Fibroblast of mammary gland (primary cell): ENCODE results near the gene PRRT2.

ENCODE experiments used
- DNase-seq: peaks from one replicate; pipeline ENCODE4 v3.0.0-alpha.2; 2010; ENCODE audit warnings: low read depth
- H3K4me3 ChIP-seq: 2 replicates; pipeline ENCODE4 v1.5.1; 2011; ENCODE audit warnings: low read depth, mild to moderate bottlenecking, low read length, moderate library complexity; ENCODE audit not compliant: control insufficient read depth
- TF ChIP-seq, protein P1 (sequence below): conservative IDR thresholded peaks from 2 replicates; pipeline ENCODE4 v1.5.1; 2011; ENCODE audit warnings: low read depth, low read length, inconsistent platforms; ENCODE audit not compliant: control insufficient read depth, insufficient read depth

PRRT2 gene

DNA sequence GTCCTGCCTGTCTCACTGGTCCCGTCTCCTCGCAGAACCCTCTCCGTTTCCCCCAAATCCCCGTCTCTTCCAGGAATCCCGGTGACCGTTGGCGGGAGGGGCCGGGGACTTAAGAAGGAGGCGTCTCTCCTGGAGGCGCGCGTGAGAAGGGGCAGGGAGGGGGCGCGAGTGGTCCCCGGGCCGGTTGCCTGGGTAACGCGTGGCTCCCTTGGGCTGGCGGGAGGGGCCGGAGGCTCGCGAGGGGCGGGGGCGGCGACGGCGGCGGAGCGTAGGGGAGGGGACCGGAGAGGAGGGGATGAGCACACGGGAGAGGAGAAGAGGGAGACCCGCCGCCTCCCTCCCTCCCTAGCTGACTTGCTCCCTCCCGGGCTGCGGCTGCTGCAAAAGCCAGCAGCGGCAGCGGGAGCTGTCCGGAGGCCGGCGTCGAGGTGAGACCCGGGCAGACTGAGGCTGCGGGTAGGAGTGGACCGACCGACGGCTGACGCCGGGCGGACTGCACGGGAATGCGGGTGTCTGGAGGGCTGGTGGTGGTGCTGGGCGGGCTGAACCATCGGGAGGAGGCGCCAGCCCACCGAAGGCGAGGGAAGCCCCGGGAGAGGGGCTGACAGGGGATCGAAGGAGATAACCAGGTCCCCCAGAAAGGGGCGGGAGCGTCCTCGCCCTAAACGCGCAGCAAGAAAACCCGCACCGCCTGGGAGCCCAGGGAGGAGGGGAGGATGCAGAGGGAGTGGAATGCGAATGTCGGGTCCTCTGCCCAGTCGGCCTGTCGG, at the start of gene PRRT2:
TSS of gene PRRT2 (plus strand) at position 298 of the 770 bp plus-strand sequence. CDS start 862 bp downstream, outside the sequence.
- peak within 1 kb of the TSS; percentile 44 for H3K4me3 ChIP-seq
- peak; percentile 38 for DNase-seq
- TF ChIP-seq, protein P1, sequence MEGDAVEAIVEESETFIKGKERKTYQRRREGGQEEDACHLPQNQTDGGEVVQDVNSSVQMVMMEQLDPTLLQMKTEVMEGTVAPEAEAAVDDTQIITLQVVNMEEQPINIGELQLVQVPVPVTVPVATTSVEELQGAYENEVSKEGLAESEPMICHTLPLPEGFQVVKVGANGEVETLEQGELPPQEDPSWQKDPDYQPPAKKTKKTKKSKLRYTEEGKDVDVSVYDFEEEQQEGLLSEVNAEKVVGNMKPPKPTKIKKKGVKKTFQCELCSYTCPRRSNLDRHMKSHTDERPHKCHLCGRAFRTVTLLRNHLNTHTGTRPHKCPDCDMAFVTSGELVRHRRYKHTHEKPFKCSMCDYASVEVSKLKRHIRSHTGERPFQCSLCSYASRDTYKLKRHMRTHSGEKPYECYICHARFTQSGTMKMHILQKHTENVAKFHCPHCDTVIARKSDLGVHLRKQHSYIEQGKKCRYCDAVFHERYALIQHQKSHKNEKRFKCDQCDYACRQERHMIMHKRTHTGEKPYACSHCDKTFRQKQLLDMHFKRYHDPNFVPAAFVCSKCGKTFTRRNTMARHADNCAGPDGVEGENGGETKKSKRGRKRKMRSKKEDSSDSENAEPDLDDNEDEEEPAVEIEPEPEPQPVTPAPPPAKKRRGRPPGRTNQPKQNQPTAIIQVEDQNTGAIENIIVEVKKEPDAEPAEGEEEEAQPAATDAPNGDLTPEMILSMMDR = no peak

DNA sequence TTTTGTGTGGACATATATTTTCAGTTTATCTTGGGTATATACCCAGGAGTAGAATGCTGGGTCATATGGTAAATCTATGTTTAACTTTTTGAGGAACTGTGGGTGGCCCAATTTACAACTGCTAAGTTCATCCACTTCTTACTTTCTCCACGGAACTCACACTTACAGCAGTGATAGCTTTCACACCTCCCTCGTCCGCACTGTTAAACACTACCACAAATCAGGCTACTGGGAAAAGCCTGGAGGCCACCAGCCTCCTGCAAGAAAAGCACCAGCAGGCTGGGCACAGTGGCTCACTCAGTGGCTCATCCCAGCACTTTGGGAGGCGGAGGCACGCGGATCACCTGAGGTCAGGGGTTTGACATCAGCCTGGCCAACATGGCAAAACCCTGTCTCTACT, 48.7 kb upstream of the PRRT2 start:
- no peak for DNase-seq
- TF ChIP-seq, protein P1 = no peak
- H3K4me3 ChIP-seq = no peak overlapping the region

DNA sequence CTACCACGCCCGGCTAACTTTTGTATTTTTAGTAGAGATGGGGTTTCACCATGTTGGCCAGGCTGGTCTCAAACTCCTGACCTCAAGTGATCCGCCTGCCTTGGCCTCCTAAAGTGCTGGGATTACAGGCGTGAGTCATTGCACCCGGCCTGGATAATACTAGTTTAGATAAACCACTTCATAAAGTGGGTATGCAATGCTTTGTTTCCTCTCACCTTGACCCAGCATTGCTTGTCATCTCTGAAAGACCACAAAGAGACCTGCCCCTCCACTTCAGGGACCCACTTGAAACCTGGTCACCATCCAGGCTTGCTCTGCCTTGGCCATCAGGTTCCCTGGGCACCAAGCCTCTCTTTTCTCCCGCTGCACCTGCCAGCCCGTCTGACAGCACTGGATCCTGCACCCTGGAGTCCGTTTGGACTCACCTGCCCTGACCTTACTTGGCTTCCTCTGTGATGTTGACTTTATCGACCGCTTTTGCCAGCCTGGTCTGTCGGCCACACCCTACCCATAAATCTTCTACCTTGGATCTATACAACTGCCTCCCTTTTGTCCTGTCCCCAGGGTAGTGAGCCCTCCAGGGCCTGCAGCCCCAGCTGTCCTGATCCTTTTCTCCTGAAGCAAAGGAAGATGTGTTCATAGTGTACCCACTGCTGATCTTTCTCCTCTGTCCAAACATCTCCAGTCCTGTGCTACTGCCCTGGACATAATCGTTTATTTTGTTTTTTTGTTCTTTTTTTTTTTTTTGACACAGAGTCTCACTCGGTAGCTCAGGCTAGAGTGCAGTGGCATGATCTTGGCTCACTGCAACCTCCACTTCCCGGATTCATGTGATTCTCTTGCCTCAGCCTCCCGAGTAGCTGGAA, 46.6 kb upstream of the PRRT2 start:
- TF ChIP-seq, protein P1 = no peak
- DNase-seq = no peak
- H3K4me3 ChIP-seq = no peak overlapping the region

DNA sequence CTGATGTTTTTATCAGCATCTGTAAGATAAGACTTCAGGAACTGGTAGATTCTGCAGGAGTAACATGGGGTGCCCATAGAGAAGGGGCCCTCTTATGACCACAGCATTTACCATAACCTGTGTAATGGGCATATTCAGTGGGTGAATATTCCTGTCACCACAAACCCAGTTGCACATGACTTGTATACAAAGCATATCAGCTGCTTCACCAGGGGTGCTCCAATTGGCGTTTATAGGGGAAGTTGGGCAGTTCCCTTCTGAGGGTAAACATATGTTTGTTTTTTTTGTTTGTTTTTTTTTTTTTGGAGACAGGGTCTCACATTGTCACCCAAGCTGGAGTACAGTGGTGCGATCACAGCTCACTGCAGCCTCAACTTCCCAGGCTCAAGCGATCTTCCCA, 45.4 kb upstream of the PRRT2 start:
- TF ChIP-seq, protein P1 = no peak
- H3K4me3 ChIP-seq = no peak overlapping the region
- no peak for DNase-seq

DNA sequence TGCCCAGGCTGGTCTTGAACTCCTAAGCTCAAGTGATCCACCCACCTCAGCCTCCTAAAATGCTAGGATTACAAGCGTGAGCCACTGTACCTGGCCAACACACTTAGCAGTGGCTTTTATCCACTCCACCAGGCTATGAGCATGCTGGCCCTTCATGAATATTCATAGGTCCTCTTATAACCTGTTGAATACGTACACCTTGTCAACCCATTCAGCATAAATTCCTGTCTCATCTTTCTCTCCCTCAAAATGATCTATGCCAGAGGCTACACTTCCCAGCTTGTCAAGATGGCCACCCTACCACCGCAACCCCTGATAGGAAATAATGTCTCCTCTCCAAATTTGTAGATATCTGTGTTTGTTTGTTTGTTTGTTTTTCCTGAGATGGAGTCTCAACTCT, 44.9 kb upstream of the PRRT2 start:
- H3K4me3 ChIP-seq = no peak overlapping the region
- TF ChIP-seq, protein P1 = no peak
- no peak for DNase-seq

DNA sequence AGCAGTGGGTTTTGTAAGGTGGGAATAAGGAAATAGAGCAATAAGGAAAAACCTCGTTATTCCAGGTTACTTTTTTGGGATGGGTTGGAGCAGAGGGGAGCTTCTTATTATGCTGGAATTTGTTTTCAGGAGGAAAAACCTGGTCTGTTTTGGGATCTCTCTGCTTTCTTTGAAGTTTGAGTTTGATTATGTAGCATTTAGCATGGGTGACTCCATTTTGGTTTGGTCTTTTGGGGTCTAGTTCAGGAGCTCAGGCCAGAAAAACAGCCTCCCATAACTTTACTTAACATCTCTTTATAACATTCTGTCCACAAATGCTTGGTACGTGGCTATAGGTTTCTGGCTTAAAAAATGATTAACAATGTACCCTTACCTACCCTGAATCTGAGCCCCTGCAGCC, 42.5 kb upstream of the PRRT2 start:
- TF ChIP-seq, protein P1 = no peak
- no peak overlapping the region for H3K4me3 ChIP-seq
- DNase-seq = no peak
